Endothelial cell of umbilical vein (primary cell): Measurements from ENCODE around the gene TSBP1.
A peak's percentile ranks its signal among the peaks of the same experiment; 100 is the strongest.

ENCODE experiments used
- POLR2A ChIP-seq: IDR thresholded peaks from 2 replicates; pipeline ENCODE4 v1.6.1; 2012; ENCODE audit warnings: low read depth, mild to moderate bottlenecking, control low read depth, low read length
- TF ChIP-seq, protein P1 (sequence below), 2 donors: IDR thresholded peaks; 1 replicate in 1 of 2; 2 replicates in 1 of 2; pipeline ENCODE4 v1.5.1; 2011; ENCODE audit warnings: low read length in 2 of 2, mild to moderate bottlenecking in 2 of 2, moderate library complexity in 2 of 2, control low read depth in 1 of 2, inconsistent platforms in 1 of 2, low read depth in 1 of 2; ENCODE audit not compliant: insufficient read depth in 1 of 2; ENCODE audit errors: extremely low read depth in 1 of 2

DNA sequence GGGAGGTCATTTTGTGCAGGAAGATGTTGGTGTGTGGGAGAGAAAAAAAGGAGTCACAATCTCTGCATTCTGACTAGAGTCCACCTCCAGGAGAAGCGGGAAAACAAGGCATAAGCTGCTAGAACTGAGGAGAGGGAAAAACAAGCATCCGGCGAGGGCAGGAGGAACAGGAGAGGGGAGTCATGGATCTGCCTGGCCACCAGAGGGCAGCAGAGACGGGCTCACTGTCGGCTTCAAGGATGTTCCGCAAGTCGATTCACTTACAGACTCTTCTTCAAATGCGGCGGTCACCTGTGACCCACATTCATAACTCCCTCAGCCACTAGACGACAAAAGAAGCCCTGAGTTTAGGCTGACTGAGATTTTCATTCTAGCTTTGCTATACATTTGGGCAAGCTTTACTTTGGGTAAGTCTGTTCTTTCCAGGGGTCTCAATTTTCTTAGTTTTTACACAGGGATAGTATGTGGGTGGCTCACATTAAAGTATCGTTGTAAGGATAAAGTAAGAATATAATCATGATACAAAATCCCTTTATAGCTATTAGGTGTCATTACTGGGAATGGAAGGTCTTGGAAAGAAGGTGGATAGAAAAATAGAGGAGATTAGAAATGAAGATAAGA lies 41.8 kb upstream of the TSBP1 start:
- TF ChIP-seq, protein P1, sequence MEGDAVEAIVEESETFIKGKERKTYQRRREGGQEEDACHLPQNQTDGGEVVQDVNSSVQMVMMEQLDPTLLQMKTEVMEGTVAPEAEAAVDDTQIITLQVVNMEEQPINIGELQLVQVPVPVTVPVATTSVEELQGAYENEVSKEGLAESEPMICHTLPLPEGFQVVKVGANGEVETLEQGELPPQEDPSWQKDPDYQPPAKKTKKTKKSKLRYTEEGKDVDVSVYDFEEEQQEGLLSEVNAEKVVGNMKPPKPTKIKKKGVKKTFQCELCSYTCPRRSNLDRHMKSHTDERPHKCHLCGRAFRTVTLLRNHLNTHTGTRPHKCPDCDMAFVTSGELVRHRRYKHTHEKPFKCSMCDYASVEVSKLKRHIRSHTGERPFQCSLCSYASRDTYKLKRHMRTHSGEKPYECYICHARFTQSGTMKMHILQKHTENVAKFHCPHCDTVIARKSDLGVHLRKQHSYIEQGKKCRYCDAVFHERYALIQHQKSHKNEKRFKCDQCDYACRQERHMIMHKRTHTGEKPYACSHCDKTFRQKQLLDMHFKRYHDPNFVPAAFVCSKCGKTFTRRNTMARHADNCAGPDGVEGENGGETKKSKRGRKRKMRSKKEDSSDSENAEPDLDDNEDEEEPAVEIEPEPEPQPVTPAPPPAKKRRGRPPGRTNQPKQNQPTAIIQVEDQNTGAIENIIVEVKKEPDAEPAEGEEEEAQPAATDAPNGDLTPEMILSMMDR (IDR thresholded peaks at IDR 0.05; ENCODE audit: extremely low read depth in 1 of 2, insufficient read depth in 1 of 2, low read depth in 1 of 2, low read length in 2 of 2), result peak; percentile 79 to 94
- no peak for TF ChIP-seq POLR2A
